OCI-LY3 (cell line): ENCODE measurements around the gene RASL12.

Source experiments
- CTCF ChIP-seq: fragments of 200-600, 300-600 bp; sonication (generic); IDR thresholded peaks from 2 replicates; pipeline ENCODE4 v1.5.1; 2014; ENCODE audit warnings: antibody characterized with exemption, low read length, low read depth
- EZH2phosphoT487 ChIP-seq: fragments of 200-600 bp; shearing (Covaris generic); IDR thresholded peaks from 2 replicates; pipeline ENCODE4 v1.6.1; 2018; ENCODE audit warnings: antibody characterized with exemption, mixed run types, low read depth

GRCh38 chr15:65069779-65070546 lies 2.2 kb upstream of the RASL12 start:
- TF ChIP-seq EZH2phosphoT487 (no peak), CTCF (no peak)
